Kidney glomerular epithelial cell (primary cell): ENCODE data around the gene PKIG.
A peak's percentile ranks its signal among the peaks of the same experiment; 100 is the strongest.
"Not testable (repeated sequence)": the region's sequence is repeated elsewhere in the genome, so short reads cannot be mapped to it uniquely, and the experiment has no call there.

ENCODE experiments used
- DNase-seq: peaks from one replicate; lab custom pipeline; 2025; lab: John Stamatoyannopoulos, UW

PKIG gene

DNA sequence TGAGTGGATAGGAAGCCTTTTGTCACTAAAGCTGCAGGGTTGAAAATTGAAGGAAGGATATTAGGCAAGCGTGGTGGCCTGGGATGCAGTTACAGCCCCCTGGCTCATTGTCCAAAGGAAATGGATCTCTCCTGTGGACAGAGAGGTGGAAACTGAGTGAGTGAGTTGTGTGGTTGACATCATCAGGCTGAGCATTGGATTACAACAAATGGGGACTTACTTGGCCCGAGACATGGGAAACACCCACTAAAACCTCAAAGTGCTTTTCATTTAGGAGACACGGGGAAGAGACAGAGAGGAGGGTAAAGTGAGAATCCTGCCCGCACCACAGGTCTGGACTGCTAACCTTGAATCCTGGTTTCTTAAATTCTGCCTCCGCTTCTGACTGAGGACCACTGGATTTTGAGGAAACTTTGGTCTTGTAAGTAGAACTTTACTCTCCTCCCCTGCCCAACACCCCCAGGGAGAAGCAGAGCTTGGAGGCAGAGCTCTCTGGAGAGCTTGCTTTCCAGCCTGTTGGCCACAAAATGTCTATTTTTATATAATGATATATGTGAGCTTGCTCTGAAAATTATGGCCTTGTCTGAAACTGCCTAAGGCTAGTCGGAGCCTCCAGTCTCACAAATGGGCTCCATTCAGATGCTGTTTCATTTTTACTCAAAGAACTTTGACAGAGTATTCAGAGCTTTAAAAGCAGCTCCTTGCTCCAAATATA lies at the start of gene PKIG:
PKIG (plus strand) TSS at position 269 of the 715 bp plus-strand sequence. CDS start 31,978 bp downstream, outside the sequence.
- no peak for DNase-seq

DNA sequence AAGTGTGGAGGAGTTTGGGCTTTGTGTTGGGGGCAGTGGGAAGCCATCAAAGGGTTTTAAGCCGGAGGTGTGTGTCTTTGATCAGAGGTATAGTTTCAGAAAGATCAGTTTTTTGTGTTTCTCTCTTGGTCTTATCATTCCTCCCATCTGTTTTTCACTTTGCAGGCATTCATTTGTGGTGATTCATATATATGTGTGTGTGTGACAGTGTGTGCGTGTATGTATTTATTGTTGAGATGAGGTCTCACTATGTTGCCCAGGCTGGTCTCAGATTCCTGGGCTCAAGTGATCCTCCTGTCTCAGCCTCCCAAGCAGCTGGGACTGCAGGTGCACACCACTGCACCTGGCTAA lies 49.4 kb upstream of the PKIG start:
- DNase-seq = no peak

DNA sequence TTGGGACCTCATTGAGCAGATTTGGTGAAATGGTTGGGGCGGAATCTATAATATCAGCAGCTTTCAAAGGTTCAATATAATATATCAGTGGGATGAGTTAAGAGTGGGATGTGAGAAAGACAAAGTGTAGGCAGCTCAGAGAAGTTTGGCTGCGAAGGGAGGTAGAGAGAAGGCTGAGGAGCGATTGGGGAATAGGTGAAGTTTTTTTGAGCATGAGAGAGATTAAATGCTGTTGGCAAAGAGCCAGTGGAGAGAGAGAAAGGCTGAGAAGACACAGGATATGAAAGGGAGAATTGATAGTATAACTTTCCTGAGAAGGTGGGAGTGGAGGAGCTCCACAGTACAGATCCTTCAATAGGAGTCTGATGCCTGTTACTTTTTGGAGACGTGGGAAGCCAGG lies 48.5 kb upstream of the PKIG start:
- no peak for DNase-seq

DNA sequence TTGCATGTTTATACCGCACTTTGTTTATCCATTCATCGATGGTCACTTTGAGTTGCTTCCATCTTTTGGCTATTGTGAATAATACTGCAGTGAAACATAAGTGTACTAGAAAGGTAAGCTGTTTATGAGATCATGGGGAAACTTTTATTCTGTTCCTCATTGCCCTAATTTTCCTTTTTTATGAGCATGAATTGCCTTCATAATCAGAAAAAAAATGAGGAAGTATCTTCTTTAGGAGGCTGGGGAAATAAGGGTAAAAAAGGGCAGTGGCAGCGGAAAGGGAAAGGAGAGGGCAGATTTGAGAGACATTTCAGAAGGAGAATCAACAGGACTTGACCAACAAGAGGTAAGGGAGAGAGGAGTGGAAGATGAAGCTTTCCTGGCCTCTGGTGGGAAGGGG lies 46.2 kb upstream of the PKIG start:
- no peak for DNase-seq

DNA sequence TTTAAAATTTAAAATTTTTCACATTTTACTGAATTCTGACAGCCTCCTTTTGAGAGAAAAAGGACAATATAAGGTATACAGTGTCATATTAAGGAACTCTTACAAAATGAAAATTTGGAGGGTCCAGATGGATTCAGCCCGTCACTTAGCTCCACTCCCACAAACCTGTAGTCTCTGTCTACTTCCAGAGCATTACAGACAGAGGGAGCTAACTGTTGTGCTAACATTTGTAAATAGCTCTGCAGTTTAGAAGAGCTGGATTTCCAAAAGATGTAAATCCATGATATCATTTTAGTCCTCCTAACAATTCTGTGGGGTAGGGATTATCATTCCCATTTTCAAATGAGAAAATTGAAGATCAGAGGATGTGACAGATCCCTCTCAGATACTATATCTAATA lies 44.4 kb upstream of the PKIG start:
- DNase-seq = no peak

DNA sequence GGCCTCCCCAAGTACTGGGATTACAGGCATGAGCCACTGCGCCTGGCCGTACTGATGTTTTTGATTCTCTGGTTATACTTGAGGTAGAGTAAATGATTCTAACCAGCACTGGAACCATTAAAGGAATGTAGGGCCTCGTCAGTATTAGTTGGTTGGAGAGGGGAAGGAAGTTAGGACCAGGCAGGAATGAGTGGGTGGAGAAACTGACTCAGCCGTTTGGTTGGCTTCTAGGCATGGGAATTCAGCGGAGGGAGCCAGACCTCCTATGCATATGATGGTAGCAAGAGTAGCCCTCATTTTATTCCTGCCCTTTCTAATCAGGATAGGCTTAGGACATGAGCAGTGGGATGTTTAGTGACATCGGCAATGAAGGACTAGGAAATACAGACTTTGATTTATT lies 41.5 kb upstream of the PKIG start:
- no peak for DNase-seq

DNA sequence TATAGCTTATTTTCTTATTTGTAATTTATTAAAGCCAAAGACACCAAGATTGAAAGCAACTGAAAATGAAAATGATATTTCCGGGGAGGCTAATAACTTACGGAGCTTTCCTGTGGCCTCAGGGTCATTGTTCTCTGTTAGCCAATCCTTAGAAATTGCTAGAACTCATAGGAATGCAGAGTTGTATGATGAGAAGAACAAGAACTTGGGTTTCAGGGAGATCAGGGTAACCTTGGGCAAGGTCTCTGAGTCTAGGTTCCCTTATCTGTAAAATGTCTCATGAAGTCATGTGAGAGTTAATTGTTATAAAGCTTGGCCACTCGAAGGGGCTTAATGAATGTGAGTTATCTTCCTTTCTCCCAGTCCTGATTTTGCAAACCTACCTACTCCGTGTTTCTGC lies 40.4 kb upstream of the PKIG start:
- no peak for DNase-seq

DNA sequence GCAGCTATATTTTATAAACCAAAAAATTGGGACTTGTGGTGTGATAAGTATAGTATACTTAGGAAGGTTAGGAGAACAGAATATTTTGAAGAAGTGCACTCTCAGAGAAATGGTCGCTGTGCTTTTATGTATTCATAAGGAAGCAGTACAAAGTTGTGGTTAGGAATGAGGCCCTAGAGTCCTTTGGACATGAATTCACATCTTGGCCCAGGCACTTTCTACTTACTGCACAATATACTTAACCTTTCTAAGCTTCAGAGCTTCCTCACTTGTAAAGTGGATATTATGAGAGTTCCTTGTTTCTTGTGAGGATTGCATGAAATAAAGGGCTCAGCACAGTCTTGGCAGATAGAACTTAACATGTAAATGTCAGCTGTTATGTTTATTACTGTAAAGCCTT lies 39.5 kb upstream of the PKIG start:
- DNase-seq = no peak

DNA sequence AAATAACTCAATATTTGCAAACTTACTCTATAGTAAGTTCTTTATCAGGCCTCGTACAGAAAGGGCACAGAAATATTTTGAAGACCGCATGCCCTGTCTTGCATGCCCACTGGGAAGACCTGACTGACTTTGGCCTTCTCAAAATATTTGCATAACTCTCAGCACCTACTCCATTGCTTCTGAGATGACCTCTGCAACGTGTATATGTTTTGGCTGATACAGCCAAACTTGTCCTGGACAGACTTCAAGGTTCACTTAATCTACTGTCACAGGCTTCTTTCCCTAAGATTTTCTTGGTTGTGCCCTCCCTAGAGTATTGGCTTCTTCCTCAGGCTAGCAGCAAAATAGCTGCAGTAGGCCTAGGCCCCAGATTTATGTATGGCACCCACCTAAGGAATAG lies 39.0 kb upstream of the PKIG start:
- no peak for DNase-seq

DNA sequence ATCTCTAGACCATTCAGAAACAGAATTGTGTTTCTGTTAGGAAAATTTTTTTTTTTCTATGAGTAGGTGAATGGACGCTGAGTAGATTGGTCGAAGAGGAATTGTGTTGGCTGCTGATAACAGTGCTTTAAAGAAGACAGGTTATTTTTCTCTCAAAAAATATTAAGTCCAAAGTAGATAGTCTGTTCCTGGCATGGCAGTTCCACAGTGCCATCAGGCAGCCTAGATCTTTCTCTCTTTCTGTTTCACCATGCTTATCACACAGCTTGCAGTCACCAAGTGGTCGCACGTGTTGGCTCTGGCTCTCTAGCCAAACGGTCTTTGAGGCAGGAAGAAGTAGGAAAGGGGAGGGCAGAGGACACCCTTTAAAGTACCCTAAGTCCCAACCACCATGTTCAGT lies 38.1 kb upstream of the PKIG start:
- no peak for DNase-seq

DNA sequence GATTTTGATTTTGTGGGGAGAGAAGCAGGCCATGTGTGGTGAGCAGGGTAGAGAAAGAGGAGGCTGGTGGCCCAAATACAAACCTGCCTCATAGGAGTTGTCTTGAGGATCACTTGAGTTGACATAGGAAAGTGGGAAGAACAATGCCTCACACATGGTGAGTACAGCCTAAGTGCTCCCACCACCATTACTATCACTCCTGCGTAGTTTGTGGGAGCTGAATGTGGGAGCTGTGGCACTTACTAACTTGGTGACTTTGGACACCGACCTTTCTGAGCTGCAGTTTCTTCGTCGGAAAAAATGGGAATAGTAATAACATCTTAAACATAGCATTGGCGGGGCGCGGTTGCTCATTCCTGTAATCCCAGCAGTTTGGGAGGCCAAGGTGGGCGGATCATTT lies 35.0 kb upstream of the PKIG start:
- no peak for DNase-seq

DNA sequence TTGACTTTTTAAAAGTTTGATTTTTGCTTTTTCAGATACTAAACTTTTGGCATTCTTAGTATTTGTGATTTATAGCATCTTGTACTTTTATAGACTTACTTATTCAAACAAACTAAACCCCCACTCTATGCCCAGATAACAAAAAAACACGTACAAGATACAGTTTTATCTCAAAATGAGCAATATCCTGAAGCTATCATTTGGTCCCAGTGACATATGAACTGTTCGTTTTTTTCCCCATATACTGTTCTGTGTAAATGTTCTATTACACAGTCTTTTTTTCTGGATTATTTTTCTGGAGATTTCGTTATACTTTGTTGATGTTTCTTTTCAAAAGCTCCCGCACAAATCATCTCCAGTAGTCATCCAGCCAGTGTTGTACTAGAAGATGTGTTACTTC lies 33.3 kb upstream of the PKIG start:
- DNase-seq = no peak

DNA sequence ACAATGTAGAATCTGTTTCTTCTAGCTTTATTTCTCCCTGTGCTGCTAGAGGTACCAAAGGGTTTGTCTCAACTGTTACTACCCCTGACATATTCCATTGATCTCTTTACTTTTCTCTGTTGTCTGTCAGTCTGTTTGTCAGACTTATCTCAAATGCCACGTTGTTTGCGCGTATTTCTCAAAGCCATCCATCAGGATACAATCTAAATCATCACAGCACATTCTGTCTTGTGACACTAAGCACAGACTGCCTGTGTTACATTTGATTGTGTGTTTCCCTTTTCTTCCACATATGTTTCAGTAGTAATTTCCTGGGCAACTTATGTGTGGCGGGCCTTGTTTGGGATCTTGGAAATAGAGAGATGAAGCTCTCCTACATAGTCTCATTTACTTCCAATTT lies 30.3 kb upstream of the PKIG start:
- no peak for DNase-seq

DNA sequence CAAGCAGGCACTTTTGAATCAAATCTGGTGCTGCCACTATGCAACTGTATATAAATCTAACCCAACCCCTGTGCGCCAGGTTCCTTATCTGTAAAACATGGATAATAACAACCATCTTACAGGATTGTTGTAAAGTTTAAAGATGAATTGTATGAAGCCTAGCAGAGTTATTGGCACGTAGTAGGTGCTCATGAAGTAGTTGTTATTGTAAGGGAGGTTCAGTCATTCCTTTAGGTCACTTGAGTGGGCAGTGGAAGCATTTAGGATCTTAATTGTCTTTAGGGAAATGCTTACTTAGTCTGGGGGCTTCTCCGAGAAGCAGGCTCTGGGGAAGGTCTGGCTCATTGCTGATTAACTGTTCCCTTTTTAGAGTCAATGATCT lies 29.8 kb upstream of the PKIG start:
- no peak for DNase-seq

DNA sequence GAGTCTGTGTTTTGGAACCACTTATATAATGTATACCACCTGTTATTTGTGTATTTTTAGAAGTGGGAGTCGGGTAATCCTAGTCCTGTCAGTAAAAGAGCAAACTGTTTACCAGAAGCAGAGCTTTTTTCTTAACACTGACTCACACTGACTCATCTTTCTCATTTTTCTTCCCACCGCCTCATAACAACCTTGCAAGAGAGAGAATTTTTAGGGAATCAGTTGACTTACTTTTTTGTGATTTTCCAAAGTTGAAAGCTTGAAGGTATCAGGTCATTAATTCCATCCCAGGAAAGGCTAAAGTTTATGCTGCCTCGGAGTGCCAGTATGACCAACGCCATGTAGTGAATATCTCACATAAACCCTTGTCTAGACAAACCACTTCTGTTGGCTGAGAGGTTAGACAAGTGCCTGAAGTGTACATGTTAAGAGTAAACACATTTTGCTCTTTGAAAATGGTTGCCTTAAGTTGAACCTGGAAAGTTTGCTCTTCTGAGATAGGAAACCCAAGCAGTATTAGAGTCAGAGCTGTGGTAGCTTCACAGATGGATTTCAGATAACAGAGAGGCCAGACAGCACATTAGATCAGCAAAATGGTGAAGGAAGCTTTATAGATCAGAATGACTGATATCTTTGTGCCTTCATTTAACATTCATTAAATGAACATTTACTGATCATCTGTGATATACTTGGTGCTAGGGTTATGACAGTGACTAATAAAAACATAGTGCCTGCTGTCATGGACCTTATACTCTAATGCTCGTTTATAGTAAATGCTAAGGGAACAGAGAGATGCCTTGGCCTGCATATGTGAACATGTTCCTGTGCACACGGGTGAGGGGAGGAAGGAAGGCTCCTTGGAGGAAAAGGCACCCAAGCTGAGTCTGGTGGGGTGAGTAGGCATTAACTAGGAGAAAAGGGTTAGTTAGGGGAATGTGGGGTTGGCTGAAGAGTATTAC lies 29.1 kb upstream of the PKIG start:
- DNase-seq = peak; percentile 57

DNA sequence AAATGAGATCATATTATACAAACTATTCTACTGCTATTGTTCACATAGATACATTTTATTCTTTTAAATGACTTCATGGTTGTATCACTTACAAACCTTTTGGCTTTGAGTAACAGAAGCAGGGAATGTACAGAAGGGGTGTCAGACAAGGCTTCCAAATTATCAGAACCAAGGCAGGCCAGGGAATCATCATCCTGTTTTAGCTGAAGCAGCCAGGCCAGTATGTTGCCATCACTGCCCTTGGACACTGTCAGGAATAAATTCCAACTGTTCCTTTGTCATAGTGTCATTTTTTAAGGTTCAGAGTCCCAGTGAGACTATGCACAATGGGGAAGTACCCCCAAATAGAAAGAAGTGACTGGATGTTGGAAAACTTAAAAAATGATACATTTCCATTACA lies 23.1 kb upstream of the PKIG start:
- no peak for DNase-seq

DNA sequence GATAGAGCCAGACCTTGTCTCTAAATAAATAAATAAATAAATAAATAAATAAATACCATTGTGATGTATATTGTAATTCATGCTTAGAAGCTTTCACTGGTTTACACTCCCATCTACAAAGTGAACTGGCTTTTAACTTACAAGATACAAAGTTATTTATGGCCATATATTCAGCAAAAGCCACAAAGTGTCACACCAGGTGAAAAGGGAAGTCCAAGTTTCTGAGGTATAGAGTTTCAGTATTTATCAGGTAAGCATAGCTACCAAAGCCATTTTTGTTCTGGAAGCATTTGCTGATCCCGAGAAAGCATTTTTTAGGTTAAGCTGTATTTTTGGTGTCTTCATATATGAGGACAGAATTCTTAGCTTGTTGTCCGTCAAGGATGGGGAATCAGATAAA lies 22.1 kb upstream of the PKIG start:
- DNase-seq = no peak

DNA sequence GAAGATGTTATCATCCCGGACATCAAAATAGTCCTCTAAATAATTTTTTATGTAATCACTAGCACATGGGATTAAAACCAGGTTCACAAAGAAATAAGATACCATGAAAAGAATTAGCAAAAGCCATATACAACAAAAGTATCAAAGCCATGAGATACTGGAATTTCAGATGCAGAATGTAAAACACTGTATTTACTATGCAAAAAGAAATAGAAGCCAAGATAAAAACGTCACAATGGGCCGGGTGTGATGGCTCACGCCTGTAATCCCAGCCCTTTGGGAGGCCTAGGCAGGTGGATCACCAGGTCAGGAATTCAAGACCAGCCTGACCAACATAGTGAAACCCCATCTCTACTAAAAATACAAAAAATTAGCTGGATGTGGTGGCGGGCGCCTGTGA lies 21.6 kb upstream of the PKIG start:
- not testable (repeated sequence) for DNase-seq

DNA sequence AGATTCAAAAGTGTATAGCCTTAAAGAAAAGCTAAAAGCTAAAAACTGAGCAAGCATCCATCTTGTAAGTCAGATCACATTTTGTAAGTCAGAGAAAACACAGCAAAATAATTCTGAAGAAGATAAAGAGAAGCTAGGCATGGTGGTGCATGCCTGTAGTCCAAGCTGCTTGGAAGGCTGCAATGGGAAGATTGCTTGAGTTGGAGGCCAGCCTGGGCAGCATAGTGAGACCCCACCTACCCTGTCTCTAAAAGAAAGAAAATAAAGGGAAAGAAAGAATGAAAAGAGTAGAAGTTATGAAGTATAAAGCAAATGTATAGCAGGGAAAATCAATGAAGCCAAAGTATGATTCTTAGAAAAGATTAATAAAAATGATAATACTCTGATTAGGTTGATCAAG lies 20.5 kb upstream of the PKIG start:
- DNase-seq = no peak

DNA sequence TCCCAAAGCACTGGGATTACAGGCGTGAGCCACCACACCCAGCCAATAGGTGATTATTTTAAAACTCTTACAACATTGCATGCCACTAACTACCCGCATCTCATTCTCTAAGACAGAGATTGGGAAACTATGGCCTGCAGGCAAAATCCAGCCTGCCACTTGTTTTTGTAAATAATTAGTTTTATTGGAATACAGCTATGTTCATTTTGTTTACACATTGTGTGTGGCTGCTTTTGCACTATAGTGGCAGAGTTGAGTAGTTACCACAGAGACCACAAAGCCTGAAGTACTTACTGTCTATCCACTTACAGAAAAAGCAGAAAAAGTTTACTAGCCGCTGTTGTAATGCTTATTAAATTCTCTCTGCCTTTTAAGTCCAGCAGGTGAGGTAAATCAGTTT lies 16.4 kb upstream of the PKIG start:
- no peak for DNase-seq

DNA sequence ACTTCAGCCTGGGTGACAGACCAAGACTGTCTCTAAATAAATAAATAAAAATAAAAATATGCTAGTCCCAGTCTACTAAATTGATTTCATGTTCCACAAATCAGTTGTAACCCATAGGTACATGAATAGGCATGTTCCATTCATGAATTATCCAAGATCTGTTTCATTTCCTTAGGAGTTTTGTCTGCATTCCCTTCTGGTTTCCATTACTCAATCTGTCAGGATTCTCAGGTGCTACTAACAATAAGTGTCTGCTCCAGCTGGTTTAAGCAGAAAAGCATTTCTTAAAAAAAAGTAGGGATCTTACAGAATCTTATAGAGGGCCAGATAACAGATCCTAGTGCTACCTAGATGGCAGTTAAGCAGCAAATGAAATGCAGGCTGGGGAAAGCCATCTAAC lies 15.6 kb upstream of the PKIG start:
- no peak for DNase-seq

DNA sequence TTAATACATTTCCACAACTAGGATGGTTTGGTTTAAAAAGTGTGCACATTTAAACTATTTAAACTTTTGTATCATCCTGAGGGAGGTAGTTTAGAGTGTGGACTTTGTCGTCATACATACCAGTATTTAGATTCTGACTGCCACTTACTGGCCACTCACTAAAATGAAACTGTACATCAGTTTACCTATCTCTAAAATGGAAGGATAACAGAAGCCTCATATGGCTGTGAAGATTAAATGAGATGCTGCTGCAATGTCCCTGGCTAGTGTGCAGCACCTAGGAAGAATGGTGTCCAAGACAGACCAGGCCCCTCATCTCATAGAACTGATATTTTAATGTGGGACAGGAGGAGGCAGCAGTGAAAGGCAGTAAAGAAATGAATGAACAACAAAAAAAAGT lies 12.0 kb upstream of the PKIG start:
- no peak for DNase-seq

DNA sequence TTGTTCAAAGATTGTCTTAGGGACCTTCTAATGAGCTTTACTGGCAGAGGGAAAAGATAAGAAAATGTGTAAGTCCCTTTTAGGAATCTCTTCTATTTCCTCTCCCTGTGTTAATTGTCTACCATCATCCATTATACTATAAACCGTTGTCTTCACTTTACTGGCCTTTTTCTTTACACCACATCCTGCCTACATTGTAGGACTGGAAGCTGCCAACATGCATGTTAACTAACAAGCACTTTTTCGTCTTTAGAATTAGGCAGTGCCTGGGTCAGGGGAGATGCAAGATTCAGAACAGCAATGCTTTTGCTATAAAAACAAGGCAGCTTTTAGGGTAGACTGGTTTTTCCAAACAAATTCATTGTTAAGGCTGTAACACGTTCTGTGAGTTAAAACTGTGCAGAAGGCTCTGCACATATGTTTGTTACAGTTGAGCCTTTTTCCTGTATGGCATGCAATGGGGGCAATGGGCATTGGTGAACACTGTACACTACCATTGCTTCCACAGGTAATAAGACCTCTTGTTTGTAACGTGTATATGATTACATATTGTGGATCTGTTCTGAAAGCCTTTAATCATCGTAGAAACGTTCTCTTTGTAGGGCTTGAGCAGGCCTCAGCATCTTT lies 10.9 kb upstream of the PKIG start:
- DNase-seq = no peak
